Ishikawa (cell line): Measurements from ENCODE around the gene AP1S3.

Experiments used
- CEBPB ChIP-seq: IDR thresholded peaks from 2 replicates; pipeline ENCODE4 v1.6.1; 2012
- CREB1 ChIP-seq: IDR thresholded peaks from 2 replicates; pipeline ENCODE4 v1.6.1; 2012; ENCODE audit warnings: low read depth
- EGR1 ChIP-seq: IDR thresholded peaks from 2 replicates; pipeline ENCODE4 v1.6.1; 2012
- EP300 ChIP-seq: IDR thresholded peaks from 2 replicates; pipeline ENCODE4 v1.6.1; 2012; ENCODE audit warnings: borderline replicate concordance
- FOXM1 ChIP-seq: IDR thresholded peaks from 2 replicates; pipeline ENCODE4 v1.6.1; 2012; ENCODE audit warnings: low read depth, borderline replicate concordance
- NFIC ChIP-seq: IDR thresholded peaks from 2 replicates; pipeline ENCODE4 v1.6.1; 2012
- RAD21 ChIP-seq: IDR thresholded peaks from 2 replicates; pipeline ENCODE4 v1.6.1; 2012; ENCODE audit warnings: low read depth
- TAF1 ChIP-seq: IDR thresholded peaks from 2 replicates; pipeline ENCODE4 v1.6.1; 2012; ENCODE audit warnings: low read depth, mild to moderate bottlenecking
- TEAD4 ChIP-seq: IDR thresholded peaks from 2 replicates; pipeline ENCODE4 v1.6.1; 2012
- YY1 ChIP-seq: IDR thresholded peaks from 2 replicates; pipeline ENCODE4 v1.6.1; 2012; ENCODE audit warnings: low read depth
- TF ChIP-seq, protein P1 (sequence below): IDR thresholded peaks from 2 replicates; pipeline ENCODE4 v1.6.1; 2012
- TF ChIP-seq, protein P2 (sequence below): IDR thresholded peaks from 2 replicates; pipeline ENCODE4 v1.6.1; 2012
- TF ChIP-seq, protein P3 (sequence below): IDR thresholded peaks from 2 replicates; pipeline ENCODE4 v1.6.1; 2012; ENCODE audit warnings: low read depth, mild to moderate bottlenecking

DNA sequence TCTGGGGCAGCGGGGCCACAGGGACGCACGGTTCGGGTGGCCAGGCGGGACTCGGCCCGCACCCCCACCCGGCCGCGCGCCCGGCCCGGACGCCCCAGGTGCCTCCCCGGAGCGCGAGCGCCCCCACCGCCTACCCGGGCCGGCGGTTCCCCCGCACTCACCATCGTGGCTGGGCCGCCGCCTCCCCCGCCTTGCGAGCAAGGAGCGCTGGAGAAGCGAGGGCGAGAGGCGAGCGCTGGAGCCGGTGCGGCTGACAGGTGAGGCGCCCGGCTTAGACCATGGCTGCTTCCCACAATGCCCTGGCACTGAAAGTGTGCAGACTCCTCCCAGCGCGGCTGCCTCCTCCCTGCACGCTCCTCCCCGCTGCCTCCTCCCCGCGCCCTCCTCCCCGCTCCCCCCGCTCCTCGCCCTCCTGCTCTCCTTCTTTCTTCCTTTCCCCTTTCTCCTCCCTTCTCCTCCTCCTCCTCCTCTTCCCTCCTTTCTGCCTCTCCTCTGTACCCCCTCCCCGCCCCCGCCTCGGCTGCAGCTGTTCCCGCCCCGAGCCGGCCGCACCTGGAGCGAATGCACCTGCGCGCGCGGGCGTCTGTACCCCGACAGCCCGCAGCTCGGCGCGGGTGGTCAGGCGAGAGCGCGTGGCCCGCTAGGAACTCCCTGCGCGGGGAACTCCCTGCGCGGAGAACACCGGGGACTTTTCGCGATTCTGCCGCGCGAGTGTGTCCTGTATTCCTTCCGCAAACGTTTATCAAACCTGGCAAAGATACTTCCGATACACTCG lies at the start of gene AP1S3:
- TF ChIP-seq, protein P1, sequence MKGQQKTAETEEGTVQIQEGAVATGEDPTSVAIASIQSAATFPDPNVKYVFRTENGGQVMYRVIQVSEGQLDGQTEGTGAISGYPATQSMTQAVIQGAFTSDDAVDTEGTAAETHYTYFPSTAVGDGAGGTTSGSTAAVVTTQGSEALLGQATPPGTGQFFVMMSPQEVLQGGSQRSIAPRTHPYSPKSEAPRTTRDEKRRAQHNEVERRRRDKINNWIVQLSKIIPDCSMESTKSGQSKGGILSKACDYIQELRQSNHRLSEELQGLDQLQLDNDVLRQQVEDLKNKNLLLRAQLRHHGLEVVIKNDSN: no peak
- TF ChIP-seq NFIC (no peak), EP300 (no peak), CREB1 (no peak), EGR1 (peak; percentile 43; the same call in 1 of the 2 replicates), FOXM1 (no peak), TEAD4 (no peak), TAF1 (peak; percentile 81), CEBPB (no peak), YY1 (peak; percentile 66; the same call in 1 of the 2 replicates), RAD21 (no peak)
- TF ChIP-seq, protein P2, sequence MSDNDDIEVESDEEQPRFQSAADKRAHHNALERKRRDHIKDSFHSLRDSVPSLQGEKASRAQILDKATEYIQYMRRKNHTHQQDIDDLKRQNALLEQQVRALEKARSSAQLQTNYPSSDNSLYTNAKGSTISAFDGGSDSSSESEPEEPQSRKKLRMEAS: peak; percentile 60
- TF ChIP-seq, protein P3, sequence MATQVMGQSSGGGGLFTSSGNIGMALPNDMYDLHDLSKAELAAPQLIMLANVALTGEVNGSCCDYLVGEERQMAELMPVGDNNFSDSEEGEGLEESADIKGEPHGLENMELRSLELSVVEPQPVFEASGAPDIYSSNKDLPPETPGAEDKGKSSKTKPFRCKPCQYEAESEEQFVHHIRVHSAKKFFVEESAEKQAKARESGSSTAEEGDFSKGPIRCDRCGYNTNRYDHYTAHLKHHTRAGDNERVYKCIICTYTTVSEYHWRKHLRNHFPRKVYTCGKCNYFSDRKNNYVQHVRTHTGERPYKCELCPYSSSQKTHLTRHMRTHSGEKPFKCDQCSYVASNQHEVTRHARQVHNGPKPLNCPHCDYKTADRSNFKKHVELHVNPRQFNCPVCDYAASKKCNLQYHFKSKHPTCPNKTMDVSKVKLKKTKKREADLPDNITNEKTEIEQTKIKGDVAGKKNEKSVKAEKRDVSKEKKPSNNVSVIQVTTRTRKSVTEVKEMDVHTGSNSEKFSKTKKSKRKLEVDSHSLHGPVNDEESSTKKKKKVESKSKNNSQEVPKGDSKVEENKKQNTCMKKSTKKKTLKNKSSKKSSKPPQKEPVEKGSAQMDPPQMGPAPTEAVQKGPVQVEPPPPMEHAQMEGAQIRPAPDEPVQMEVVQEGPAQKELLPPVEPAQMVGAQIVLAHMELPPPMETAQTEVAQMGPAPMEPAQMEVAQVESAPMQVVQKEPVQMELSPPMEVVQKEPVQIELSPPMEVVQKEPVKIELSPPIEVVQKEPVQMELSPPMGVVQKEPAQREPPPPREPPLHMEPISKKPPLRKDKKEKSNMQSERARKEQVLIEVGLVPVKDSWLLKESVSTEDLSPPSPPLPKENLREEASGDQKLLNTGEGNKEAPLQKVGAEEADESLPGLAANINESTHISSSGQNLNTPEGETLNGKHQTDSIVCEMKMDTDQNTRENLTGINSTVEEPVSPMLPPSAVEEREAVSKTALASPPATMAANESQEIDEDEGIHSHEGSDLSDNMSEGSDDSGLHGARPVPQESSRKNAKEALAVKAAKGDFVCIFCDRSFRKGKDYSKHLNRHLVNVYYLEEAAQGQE: no peak
